ENCODE results near the gene GART. TPM values are rescaled to one million over a fixed set of nuclear protein-coding genes. Genes with fewer than 3 reads are reported as not detected.

The GART gene
- total RNA-seq, 1 experiment from 2014 or later, result 132 TPM

- POLR2A ChIA-PET, result no interaction called here
- in situ Hi-C loops (cut with HindIII; ENCODE audit: low pct_unique_long_range_greater_than_20kb, low sequenced_read_pairs), result no loop called here
- ATAC-seq (no peak), DNase-seq (ENCODE audit: low read depth, low spot score) (no peak)
- H3K4me3 ChIP-seq (ENCODE audit: low read depth in 2 of 2, low read length in 2 of 2), result no peak overlapping the region
- no peaks in the 10 kb centered on the region for H3K4me1 ChIP-seq (ENCODE audit: control insufficient read depth, insufficient read depth, low read length)
- no peaks in the 10 kb centered on the region for H3K27me3 ChIP-seq (ENCODE audit: control insufficient read depth, insufficient read depth, low read length)
- H3K9me3 ChIP-seq (ENCODE audit: control insufficient read depth, insufficient read depth, low read depth, low read length), result no peaks in the 10 kb centered on the region
- H3K27ac ChIP-seq (ENCODE audit: low read length), result no peak overlapping the region
- CTCF ChIA-PET, result no interaction called here
- TF ChIP-seq CTCF (IDR thresholded peaks at IDR 0.05), result no peak
- no peak for TF ChIP-seq POLR2AphosphoS5 (IDR thresholded peaks at IDR 0.05; ENCODE audit: low read depth, low read length)
- TF ChIP-seq SIN3A (IDR thresholded peaks at IDR 0.05; ENCODE audit: borderline replicate concordance, insufficient read depth, low read depth, low read length), result no peak
- TF ChIP-seq TCF7L2 (IDR thresholded peaks at IDR 0.05; ENCODE audit: low read depth, low read length), result no peak
- no peak for TF ChIP-seq REST (IDR thresholded peaks at IDR 0.05; ENCODE audit: insufficient read depth in 1 of 2, low read depth in 2 of 2, low read length in 1 of 2)
- no TSS peak for BruUV-seq (replicated peaks)
- H3K36me3 ChIP-seq (ENCODE audit: control insufficient read depth, insufficient read depth, low read length), result peaks cover 30% of the 10 kb centered on the region
- intact Hi-C loops (cut with micrococcal nuclease; ENCODE audit: unreplicated experiment), result no loop called here
Observed at GRCh38 chr21:33518899-33519298, 23.0 kb downstream of the GART start.

GRCh38 chr21:33514229-33514628 lies 27.7 kb downstream of the GART start:
- Histone ChIP-seq H3K27ac (ENCODE audit: low read length) (no peak overlapping the region), H3K27me3 (ENCODE audit: control insufficient read depth, insufficient read depth, low read length) (no peaks in the 10 kb centered on the region), H3K4me3 (ENCODE audit: low read depth in 2 of 2, low read length in 2 of 2) (no peak overlapping the region), H3K36me3 (ENCODE audit: control insufficient read depth, insufficient read depth, low read length) (peaks cover 23% of the 10 kb centered on the region), H3K9me3 (ENCODE audit: control insufficient read depth, insufficient read depth, low read depth, low read length) (no peaks in the 10 kb centered on the region), H3K4me1 (ENCODE audit: control insufficient read depth, insufficient read depth, low read length) (no peaks in the 10 kb centered on the region)
- DNase-seq (ENCODE audit: low read depth, low spot score), result no peak
- BruUV-seq (replicated peaks), result no TSS peak
- ChIA-PET CTCF (no interaction called here), POLR2A (interaction anchor here (0.6 kb wide), 1 partner anchor 76 kb away, joined by 3 read pairs; no protein-coding TSS in a partner anchor)
- intact Hi-C loops (cut with micrococcal nuclease; ENCODE audit: unreplicated experiment), result no loop called here
- in situ Hi-C loops (cut with HindIII; ENCODE audit: low pct_unique_long_range_greater_than_20kb, low sequenced_read_pairs), result no loop called here
- ATAC-seq, result no peak
- no peak for TF ChIP-seq TCF7L2 (IDR thresholded peaks at IDR 0.05; ENCODE audit: low read depth, low read length)
- no peak for TF ChIP-seq SIN3A (IDR thresholded peaks at IDR 0.05; ENCODE audit: borderline replicate concordance, insufficient read depth, low read depth, low read length)
- no peak for TF ChIP-seq REST (IDR thresholded peaks at IDR 0.05; ENCODE audit: insufficient read depth in 1 of 2, low read depth in 2 of 2, low read length in 1 of 2)
- no peak for TF ChIP-seq CTCF (IDR thresholded peaks at IDR 0.05)
- TF ChIP-seq POLR2AphosphoS5 (IDR thresholded peaks at IDR 0.05; ENCODE audit: low read depth, low read length), result no peak

All from Panc1 (cell line).